ENCODE data around the gene SGO1. TPM values are rescaled to one million over a fixed set of nuclear protein-coding genes. Genes with fewer than 3 reads are reported as not detected.

SGO1 gene
- total RNA-seq, 4 donors from 2014 or later: 0.33 to 0.67 (median 0.46) TPM; not detected in 1

GRCh38 chr3:20125897-20126296, 60.1 kb downstream of the SGO1 start:
- Histone ChIP-seq H3K9me3 (no peaks in the 10 kb centered on the region), H3K27me3 (no peaks in the 10 kb centered on the region), H3K27ac (no peak overlapping the region), H3K36me3 (peaks cover 15 to 18% of the 10 kb centered on the region in 2 donors), H3K4me1 (no peaks in the 10 kb centered on the region), H3K4me3 (replicated peaks in 1 of 3) (no peak overlapping the region)
- no peak for TF ChIP-seq POLR2A (IDR thresholded peaks at IDR 0.05)
- no peak for TF ChIP-seq CTCF (IDR thresholded peaks at IDR 0.05)
- intact Hi-C loops (cut with DNase I): no loop called here
- no peak for DNase-seq
- 90 to 91% methylated on average over 10 of the region's 10 CpGs for WGBS, 2 donors

GRCh38 chr3:20125289-20125688, 60.7 kb downstream of the SGO1 start:
- intact Hi-C loops (cut with DNase I): no loop called here
- peaks cover 15 to 20% of the 10 kb centered on the region in 2 donors for H3K36me3 ChIP-seq

DNA sequence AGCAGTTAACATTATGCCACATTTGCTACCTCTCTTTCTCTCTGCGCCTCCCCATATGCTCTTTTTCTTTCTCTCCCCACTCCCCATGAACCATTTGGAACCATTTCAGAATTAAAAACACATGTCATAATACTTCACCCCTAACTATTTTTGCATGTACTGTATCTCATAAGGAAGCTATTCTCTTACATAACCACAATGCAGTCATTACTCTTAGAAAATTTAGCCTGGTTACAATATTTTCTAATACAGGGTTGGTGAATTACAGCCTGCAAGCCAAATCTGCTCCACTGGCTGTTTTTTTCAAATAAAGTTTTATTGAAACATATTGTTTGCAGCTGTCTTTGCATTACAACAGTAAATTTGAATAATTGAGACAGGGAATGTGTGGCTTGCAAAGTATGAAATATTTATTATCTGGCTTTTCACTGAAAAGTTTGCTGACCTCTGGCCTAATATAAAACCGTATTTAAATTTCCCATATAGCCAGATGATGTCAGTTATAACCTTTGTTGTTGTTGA, 62.8 kb downstream of the SGO1 start:
- Histone ChIP-seq H3K4me3 (replicated peaks in 1 of 3) (no peak overlapping the region), H3K4me1 (no peaks in the 10 kb centered on the region), H3K9me3 (no peaks in the 10 kb centered on the region), H3K27ac (no peak overlapping the region), H3K27me3 (no peaks in the 10 kb centered on the region), H3K36me3 (peaks cover 15 to 23% of the 10 kb centered on the region in 2 donors)
- 88 to 91% methylated on average over 2 of the region's 2 CpGs for WGBS, 2 donors
- TF ChIP-seq CTCF (IDR thresholded peaks at IDR 0.05): no peak
- TF ChIP-seq POLR2A (IDR thresholded peaks at IDR 0.05): no peak
- no peak for DNase-seq
- intact Hi-C loops (cut with DNase I): no loop called here

More at GRCh38 chr3:20125289-20125688, 60.7 kb downstream of the SGO1 start:
- WGBS, 2 donors: 93 to 97% methylated on average over 4 of the region's 4 CpGs
- TF ChIP-seq CTCF (IDR thresholded peaks at IDR 0.05): no peak
- TF ChIP-seq POLR2A (IDR thresholded peaks at IDR 0.05): no peak
- no peaks in the 10 kb centered on the region for H3K4me1 ChIP-seq
- no peak overlapping the region for H3K27ac ChIP-seq
- H3K9me3 ChIP-seq: no peaks in the 10 kb centered on the region
- no peak overlapping the region for H3K4me3 ChIP-seq (replicated peaks in 1 of 3)
- no peaks in the 10 kb centered on the region for H3K27me3 ChIP-seq
- DNase-seq: no peak

GRCh38 chr3:20121088-20121487, 64.9 kb downstream of the SGO1 start:
- no peak for TF ChIP-seq CTCF (IDR thresholded peaks at IDR 0.05)
- no peak for TF ChIP-seq POLR2A (IDR thresholded peaks at IDR 0.05)
- no peak for DNase-seq
- Histone ChIP-seq H3K9me3 (no peaks in the 10 kb centered on the region), H3K4me3 (replicated peaks in 1 of 3) (no peak overlapping the region), H3K27me3 (no peaks in the 10 kb centered on the region), H3K4me1 (no peaks in the 10 kb centered on the region), H3K36me3 (peaks cover 15% of the 10 kb centered on the region in 2 donors), H3K27ac (no peak overlapping the region)
- 90 to 94% methylated on average over 3 of the region's 3 CpGs for WGBS, 2 donors
- intact Hi-C loops (cut with DNase I): no loop called here

Small RNA genes within 50 kb of the gene (microRNA-seq; reads per million reads assigned to microRNA genes)
- not detected for gene MIR3135A

Small RNA genes within 50 kb of the gene (small RNA-seq; reads per million reads assigned to genes)
- not detected for gene MIR3135A

Other genes with a start within 250 kb of the SGO1 start
- 100 to 1,000 TPM in 1 of 4 donors, 10 to 100 TPM in 3; 76.8 to 109 (median 85.5) TPM for gene RAB5A, start 239.1 kb downstream of the SGO1 start, total RNA-seq
- not detected for gene PP2D1, start 173.9 kb downstream of the SGO1 start, total RNA-seq
- gene KAT2B, start 145.8 kb downstream of the SGO1 start, total RNA-seq: 100 to 1,000 TPM in 1 of 4 donors, 10 to 100 TPM in 3; 57.2 to 122 (median 74.9) TPM